Activated naive CD8-positive, alpha-beta T cell treated with anti-CD3 and anti-CD28 coated beads, Interleukin-2, amount 50 U/mL, for 24 hours (primary cell): ENCODE results near the gene FAF2.
A peak's percentile ranks its signal among the peaks of the same experiment; 100 is the strongest.
"Not testable (repeated sequence)": the region's sequence is repeated elsewhere in the genome, so short reads cannot be mapped to it uniquely, and the experiment has no call there.

Source experiments
- ATAC-seq: fragments of 150-1000 bp; cut with Tn5 transposase; one replicate; pipeline ENCODE4 v1.10.0; 2021
- DNase-seq: peaks from one replicate; pipeline ENCODE4 v3.0.0; 2021
- H3K27ac Mint-ChIP-seq: one replicate; pipeline ENCODE4 v1.8.0; 2021; ENCODE audit warnings: mild to moderate bottlenecking, mixed read lengths
- H3K27me3 Mint-ChIP-seq: one replicate; pipeline ENCODE4 v1.8.0; 2021; ENCODE audit warnings: mixed read lengths
- H3K36me3 Mint-ChIP-seq: one replicate; pipeline ENCODE4 v1.8.0; 2021; ENCODE audit warnings: low read depth, mixed read lengths
- H3K4me1 Mint-ChIP-seq: one replicate; pipeline ENCODE4 v1.8.0; 2021; ENCODE audit warnings: mixed read lengths
- H3K4me3 Mint-ChIP-seq: one replicate; pipeline ENCODE4 v1.8.0; 2021; ENCODE audit warnings: mild to moderate bottlenecking, moderate library complexity, mixed read lengths
- H3K9me3 Mint-ChIP-seq: one replicate; pipeline ENCODE4 v1.8.0; 2021; ENCODE audit warnings: mixed read lengths

Gene FAF2

DNA sequence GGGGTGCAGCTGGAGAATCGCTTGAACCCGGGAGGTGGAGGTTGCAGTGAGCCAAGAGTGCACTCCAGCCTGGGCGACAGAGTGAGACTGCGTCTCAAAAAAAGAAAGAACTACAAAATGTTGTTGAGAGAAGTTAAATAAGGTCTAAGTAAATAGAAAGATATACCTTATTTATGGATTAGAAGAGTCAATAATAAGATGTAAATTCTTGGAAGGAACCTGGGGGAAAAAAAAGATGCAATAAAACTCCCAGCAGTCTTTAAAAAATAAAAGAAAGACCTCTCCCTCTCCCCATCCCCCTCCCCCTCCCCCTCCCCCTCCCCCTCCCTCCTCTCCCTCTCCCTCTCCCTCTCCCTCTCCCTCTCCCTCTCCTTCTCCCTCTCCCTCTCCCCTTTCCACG, 15.5 kb upstream of the FAF2 start:
- ATAC-seq = no peak
- DNase-seq = no peak
- H3K27me3 Mint-ChIP-seq = peaks cover 2% of the 10 kb centered on the region
- H3K4me3 Mint-ChIP-seq = no peak overlapping the region
- H3K4me1 Mint-ChIP-seq = peaks cover 17% of the 10 kb centered on the region
- H3K27ac Mint-ChIP-seq = no peak overlapping the region
- H3K36me3 Mint-ChIP-seq = no peaks in the 10 kb centered on the region
- no peaks in the 10 kb centered on the region for H3K9me3 Mint-ChIP-seq

DNA sequence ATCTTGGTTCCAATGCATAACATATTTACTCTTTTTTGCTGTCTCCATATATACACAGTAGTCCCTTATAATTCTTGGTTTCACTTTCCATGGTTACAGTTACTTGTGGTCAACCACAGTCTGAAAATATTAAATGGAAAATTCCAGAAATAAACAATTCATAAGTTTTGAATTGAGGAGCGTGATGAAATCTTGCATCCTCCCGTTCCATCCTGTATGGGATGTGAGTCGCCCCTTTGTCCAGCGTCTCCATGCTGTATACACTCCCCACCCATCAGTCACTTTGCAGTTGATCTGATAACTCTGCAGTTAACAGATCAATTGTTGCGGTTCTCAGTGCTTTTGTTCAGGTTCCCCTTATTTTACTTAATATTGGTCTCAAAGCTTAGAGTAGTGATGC, 11.5 kb upstream of the FAF2 start:
- DNase-seq (no peak), ATAC-seq (peak; percentile 77)
- Mint-ChIP-seq H3K36me3 (no peaks in the 10 kb centered on the region), H3K9me3 (no peaks in the 10 kb centered on the region), H3K27me3 (peaks cover 2% of the 10 kb centered on the region), H3K27ac (no peak overlapping the region), H3K4me1 (peaks cover 11% of the 10 kb centered on the region), H3K4me3 (peak overlapping the region; percentile 31)

DNA sequence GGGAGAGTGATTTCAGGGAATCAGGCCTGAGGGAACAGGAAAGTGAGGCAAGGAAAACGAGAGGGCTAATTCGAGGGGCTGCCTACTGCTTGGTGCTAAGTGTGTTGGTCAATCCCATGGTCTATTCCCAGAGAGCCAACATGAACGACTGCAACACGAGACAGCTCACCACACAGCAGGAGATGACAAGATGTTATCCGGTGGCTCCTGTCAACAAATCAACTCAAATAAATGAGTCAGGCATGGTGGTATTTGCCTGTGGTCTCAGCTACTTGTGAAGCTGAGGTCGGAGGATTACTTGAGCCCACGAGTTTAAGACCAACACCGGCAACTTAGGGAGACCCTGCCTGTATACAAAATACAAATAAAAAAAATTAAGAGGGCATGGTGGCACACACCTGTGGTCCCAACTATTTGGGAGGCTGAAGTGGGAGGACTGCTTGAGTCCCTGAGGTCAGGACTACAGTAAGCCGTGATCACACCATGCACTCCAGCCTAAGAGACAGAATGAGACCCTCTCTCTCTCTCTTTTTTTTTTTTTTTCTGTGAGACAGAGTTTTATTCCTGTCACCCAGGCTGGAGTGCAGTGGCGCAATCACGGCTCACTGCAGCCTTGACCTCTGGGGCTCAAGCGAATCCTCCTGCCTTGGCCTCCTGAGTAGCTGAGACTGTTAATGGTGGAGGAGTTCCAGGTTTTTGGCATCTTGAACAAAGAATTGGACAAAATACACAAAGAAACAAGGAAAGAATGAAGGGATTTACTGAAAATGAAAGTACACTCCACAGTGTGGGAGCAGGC, 9.0 kb upstream of the FAF2 start:
- ATAC-seq (no peak), DNase-seq (no peak)
- H3K27me3 Mint-ChIP-seq = peaks cover 2% of the 10 kb centered on the region
- no peak overlapping the region for H3K27ac Mint-ChIP-seq
- H3K4me1 Mint-ChIP-seq = peaks cover 11% of the 10 kb centered on the region
- H3K4me3 Mint-ChIP-seq = no peak overlapping the region
- H3K9me3 Mint-ChIP-seq = no peaks in the 10 kb centered on the region
- no peaks in the 10 kb centered on the region for H3K36me3 Mint-ChIP-seq

DNA sequence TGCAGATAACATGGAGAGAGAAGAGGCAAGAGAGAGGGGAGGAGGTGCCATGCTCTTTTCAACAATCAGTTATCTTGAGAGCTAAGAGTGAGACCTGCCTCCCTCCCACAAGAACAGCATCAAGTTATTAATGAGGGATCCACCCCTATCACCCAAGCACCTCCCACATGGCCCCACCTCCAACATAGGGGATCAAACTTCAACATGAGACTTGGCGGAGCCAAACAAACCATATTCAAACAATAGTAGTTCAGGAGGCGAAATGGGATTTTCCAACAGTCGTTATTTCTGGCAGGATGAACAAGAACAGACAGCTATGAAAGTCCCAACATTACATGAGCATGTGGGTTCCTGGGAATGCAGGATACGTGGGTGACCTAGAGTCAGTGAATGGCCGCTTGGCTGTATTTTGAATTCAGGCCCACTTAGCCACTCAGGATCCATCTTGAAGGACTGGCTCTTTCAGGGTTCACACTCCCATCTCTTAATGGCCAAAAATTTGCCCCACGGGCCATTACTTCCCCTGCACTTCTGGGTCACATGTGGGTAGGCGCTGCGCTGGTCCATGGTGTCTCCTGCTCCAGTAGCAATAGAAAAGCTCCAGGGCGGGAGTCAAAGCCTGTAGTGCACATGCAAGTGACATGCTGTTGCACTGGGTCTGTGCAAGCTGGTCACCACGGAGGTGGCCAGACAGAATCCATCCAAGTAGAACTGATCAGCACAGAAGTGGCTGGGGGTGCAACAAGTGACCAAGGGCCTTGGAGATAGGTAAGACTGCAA, 7.1 kb upstream of the FAF2 start:
- DNase-seq (no peak), ATAC-seq (no peak)
- H3K4me1 Mint-ChIP-seq = peaks cover 11% of the 10 kb centered on the region
- no peak overlapping the region for H3K27ac Mint-ChIP-seq
- H3K27me3 Mint-ChIP-seq = no peaks in the 10 kb centered on the region
- H3K9me3 Mint-ChIP-seq = no peaks in the 10 kb centered on the region
- no peaks in the 10 kb centered on the region for H3K36me3 Mint-ChIP-seq
- H3K4me3 Mint-ChIP-seq = no peak overlapping the region

DNA sequence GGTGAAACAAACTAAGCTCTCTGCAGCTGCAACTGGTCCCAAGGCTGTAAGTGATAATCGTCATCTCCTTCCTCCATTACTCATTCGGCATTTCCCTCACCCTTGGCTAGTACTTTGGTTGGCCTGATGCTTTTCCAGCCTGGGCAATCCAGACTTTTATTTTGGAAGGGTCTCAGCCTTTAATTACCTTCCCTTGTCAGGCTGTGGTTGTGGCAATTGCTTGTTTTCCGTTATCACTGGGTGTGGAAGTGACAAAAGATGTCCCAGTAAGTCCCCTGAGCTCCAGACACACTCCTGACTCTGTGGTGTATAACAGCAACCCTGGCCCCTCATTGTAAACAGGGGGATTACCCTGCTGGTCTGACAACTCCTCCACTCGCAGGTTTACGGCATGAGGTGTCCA, 6.3 kb upstream of the FAF2 start:
- peaks cover 9% of the 10 kb centered on the region for H3K4me1 Mint-ChIP-seq

DNA sequence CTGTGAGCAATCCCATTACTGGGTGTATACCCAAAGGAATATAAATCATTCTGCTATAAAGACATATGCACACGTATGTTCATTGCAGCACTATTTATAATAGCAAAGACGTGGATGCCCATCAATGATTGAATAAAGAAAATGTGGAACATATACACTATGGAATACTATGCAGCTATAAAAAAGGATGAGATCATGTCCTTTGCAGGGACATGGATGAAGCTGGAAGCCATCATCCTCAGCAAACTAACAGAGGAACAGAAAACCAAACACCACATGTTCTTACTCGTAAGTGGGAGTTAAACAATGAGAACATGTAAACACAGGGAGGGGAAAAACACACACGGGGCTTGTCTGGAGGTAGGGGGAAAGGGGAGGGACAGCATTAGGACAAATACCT, 5.3 kb upstream of the FAF2 start:
- not testable (repeated sequence) for H3K4me3 Mint-ChIP-seq, DNase-seq, H3K36me3 Mint-ChIP-seq, H3K27ac Mint-ChIP-seq, H3K27me3 Mint-ChIP-seq, H3K4me1 Mint-ChIP-seq, H3K9me3 Mint-ChIP-seq, ATAC-seq

More for the DNA sequence above, 6.3 kb upstream of the FAF2 start:
- DNase-seq (no peak), ATAC-seq (no peak)
- no peak overlapping the region for H3K4me3 Mint-ChIP-seq
- no peak overlapping the region for H3K27ac Mint-ChIP-seq
- no peaks in the 10 kb centered on the region for H3K27me3 Mint-ChIP-seq
- no peaks in the 10 kb centered on the region for H3K9me3 Mint-ChIP-seq
- no peaks in the 10 kb centered on the region for H3K36me3 Mint-ChIP-seq

DNA sequence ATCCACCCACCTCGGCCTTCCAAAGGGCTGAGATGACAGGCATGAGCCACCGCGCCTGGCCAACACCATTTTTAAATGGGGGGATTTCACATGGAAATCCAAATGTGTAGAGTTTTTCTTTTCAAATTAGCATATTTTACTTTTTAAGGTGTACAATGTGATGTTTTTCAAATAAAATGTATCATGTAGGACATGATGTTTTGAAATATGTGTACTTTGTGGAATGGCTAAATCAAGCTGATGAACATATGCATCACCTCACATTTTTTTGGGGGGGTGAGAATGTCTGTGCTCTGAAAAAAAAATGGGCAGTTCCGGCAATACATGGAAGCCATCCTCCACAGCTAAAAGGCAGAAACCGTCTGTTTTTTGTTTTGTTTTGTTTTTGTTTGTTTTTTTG, 3.4 kb upstream of the FAF2 start:
- H3K4me3 Mint-ChIP-seq = no peak overlapping the region
- H3K4me1 Mint-ChIP-seq = peaks cover 24% of the 10 kb centered on the region
- H3K27ac Mint-ChIP-seq = no peak overlapping the region
- DNase-seq = no peak
- H3K36me3 Mint-ChIP-seq = peaks cover 8% of the 10 kb centered on the region
- ATAC-seq = no peak
- peaks cover 3% of the 10 kb centered on the region for H3K27me3 Mint-ChIP-seq
- H3K9me3 Mint-ChIP-seq = no peaks in the 10 kb centered on the region

DNA sequence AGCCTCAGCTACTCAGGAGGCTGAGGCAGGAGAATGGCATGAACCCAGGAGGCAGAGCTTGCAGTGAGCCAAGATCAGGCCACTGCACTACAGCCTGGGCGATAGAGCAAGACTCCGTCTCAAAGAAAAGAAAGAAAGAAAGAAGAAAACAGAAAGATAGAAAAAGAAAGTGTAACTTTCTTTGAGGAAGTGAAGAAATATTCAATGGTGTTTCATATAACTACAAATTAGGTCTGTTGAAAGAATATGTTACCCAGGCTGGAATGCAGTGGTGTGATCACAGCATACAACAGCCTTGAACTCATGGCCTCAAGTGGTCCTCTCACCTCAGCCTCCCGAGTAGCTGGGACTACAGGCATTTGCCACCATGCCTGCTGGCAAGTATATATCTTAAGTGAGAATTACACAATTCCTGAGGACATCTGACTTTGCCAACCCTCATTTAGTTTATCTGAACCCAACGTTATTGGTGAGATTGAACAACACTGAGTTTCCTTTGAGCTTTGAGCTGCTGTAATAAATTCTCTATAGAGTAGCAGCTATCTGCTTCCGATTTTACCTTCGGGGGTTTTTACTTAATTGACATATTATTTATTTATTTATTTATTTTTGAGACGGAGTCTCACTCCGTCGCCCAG, 2.0 kb upstream of the FAF2 start:
- no peak for ATAC-seq

DNA sequence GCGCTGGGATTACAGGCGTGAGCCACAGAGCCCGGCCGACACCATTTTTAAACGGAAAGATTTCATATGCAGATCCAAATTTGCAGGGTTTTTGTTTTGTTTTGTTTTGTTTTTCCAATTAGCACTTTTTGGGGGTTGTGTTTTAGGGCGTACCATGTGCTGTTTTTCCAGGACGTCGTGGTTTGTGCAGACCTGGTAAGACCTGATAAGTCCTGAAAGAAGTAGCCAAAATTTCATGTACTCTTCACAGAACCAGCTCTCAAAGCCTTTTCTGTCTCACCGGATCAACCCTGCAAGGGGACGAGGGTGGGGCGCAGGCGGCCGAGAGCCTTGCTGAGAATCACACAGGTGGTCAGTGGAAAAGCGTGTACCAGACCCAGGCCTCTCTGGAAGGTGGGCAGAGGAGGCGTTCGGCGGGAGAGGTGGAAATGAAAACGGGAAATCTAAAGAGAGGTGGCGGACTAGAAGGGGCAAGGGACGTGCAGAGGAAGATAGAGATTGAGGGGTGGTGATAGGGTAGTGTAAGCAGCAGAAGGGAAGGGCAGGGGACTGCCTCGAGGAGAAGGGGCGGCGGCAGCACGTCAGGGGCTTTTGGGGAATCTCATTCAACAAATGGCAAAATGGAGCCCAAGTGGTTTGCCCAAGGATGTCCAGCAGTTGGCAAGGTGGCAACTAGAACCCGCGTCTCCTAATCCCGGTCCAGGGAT, 1.1 kb upstream of the FAF2 start:
- Mint-ChIP-seq H3K9me3 (no peaks in the 10 kb centered on the region), H3K27me3 (peaks cover 3% of the 10 kb centered on the region), H3K36me3 (peaks cover 9% of the 10 kb centered on the region), H3K4me1 (peaks cover 36% of the 10 kb centered on the region), H3K4me3 (peak overlapping the region; percentile 97), H3K27ac (peak overlapping the region; percentile 99)
- DNase-seq = peak; percentile 25
- ATAC-seq = no peak

More for the DNA sequence above, 2.0 kb upstream of the FAF2 start:
- Mint-ChIP-seq H3K4me3 (peak overlapping the region; percentile 48), H3K4me1 (peaks cover 34% of the 10 kb centered on the region), H3K27ac (no peak overlapping the region), H3K27me3 (peaks cover 3% of the 10 kb centered on the region), H3K9me3 (no peaks in the 10 kb centered on the region), H3K36me3 (peaks cover 9% of the 10 kb centered on the region)
- no peak for DNase-seq

DNA sequence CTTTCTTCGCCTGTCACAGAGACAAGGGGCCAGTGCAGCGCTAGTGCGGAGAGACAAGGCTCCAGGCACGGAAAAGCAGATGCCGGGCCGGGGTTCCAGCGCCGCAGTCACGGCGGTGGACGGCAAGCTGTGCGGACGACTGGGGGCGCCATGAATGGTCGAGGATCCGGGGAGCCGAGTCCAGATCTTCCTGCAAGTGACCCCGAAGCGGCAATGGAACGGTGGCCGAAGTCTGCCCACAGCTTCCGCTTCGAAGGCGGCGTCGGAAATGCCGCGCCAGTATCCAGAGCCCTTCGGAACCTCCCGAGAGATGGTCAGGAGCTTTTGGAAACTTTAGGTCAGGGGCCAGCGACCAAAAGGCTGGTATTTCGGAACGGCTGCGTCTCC, 601 bp upstream of the FAF2 start:
- no peaks in the 10 kb centered on the region for H3K9me3 Mint-ChIP-seq
- ATAC-seq = peak; percentile 3
- H3K27ac Mint-ChIP-seq = peak overlapping the region; percentile 99
- DNase-seq = no peak
- H3K27me3 Mint-ChIP-seq = peaks cover 3% of the 10 kb centered on the region
- H3K4me1 Mint-ChIP-seq = peaks cover 40% of the 10 kb centered on the region
- H3K36me3 Mint-ChIP-seq = peaks cover 9% of the 10 kb centered on the region
- H3K4me3 Mint-ChIP-seq = peak overlapping the region; percentile 97

DNA sequence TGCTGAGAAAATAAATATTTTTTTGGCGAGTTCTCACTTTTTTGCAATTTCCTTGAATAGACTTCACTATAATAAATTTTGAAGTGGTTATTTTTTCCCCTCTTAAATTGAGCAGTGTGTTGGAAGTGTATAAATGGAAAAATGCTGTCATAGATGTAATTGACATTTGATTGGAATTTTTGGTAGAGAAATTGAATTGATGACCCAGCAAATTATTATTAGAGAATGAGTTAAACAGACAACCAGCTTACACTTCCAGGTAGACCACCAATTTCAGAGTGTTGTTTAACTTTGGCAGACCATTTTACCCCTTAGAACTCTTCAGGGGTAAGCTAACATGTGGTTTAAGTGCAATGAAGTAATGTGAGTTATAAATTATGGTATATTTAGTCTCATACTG, 1.9 kb downstream of the FAF2 start:
- H3K27ac Mint-ChIP-seq = peak overlapping the region; percentile 11
- peak overlapping the region; percentile 38 for H3K4me3 Mint-ChIP-seq
- ATAC-seq (no peak), DNase-seq (no peak)
- H3K36me3 Mint-ChIP-seq = peaks cover 19% of the 10 kb centered on the region
- H3K27me3 Mint-ChIP-seq = peaks cover 3% of the 10 kb centered on the region
- H3K4me1 Mint-ChIP-seq = peaks cover 43% of the 10 kb centered on the region
- H3K9me3 Mint-ChIP-seq = no peaks in the 10 kb centered on the region

DNA sequence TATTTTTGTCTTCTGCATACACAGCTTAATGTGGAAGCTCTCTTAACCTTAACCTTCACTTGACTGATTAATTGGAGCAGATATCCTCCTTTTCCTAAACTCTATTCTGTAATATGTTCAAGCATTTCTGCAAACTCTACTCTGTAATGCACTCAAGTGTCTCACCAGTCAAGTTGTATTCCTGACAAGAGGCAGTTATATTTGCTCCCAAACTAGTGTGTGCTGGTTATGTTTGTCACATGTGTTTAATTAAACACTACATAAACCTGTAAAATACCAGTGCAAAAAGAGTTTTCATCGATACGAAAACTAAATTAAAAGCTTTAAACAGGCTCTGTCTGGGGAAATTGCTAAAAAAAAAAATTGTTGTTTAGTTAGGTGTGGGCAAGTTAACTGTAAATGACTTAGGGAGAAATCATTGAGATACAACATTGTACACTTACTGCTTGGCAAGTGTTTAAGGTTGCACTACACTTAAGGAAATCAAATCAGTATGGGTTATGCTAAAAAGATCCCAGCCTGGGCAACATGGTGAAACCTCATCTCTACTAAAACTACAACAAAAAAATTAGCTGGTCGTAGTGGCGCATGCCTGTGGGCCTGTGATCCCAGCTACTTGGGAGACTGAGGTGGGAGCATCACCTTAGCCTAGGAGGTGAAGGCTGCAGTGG, 6.7 kb downstream of the FAF2 start:
- no peak overlapping the region for H3K4me3 Mint-ChIP-seq

DNA sequence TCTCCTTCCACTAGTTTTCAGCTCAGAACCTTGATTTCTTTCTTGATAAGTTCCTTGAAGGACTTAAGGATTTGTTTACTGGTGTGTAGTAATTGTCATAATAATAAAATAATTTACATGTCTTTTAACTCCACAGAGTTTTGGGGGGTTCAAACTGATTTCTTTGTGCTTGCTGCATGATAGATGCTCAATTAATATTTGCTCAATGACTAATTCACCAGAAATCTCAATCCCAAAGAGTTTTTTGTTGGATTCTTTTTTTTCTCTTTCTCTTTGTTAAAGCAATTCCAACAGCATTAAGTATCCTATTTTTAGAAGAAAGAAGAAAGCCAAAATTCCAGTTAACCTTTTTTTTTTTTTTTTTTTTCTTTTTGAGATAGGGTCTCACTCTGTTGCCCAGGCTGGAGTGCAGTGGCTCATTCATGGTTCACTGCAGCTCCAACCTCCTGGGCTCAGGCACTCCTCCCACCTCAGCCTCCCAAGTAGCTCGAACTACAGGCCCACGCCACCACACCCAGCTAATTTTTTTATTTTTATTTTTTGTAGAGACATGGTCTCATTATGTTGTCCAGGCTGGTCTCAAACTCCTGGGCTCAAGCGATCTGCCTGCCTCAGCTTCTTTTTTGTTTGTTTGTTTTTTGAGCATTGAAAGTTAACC, 10.8 kb downstream of the FAF2 start:
- H3K4me1 Mint-ChIP-seq = peaks cover 22% of the 10 kb centered on the region
- peaks cover 20% of the 10 kb centered on the region for H3K36me3 Mint-ChIP-seq
- no peaks in the 10 kb centered on the region for H3K9me3 Mint-ChIP-seq
- ATAC-seq (no peak), DNase-seq (no peak)
- no peaks in the 10 kb centered on the region for H3K27me3 Mint-ChIP-seq
- H3K4me3 Mint-ChIP-seq = no peak overlapping the region
- H3K27ac Mint-ChIP-seq = no peak overlapping the region

More for the DNA sequence above, 6.7 kb downstream of the FAF2 start:
- ATAC-seq (no peak), DNase-seq (no peak)
- H3K36me3 Mint-ChIP-seq = peaks cover 23% of the 10 kb centered on the region
- no peaks in the 10 kb centered on the region for H3K27me3 Mint-ChIP-seq
- peaks cover 23% of the 10 kb centered on the region for H3K4me1 Mint-ChIP-seq
- no peak overlapping the region for H3K27ac Mint-ChIP-seq
- H3K9me3 Mint-ChIP-seq = no peaks in the 10 kb centered on the region
